SK-N-SH treated with all-trans-retinoic acid at 6 μM for 48 hours (cell line): ENCODE measurements around the gene RELCH.

ENCODE experiments used
- ATAC-seq: fragments of 200-7000 bp; cut with Tn5 transposase; 3 replicates; pipeline ENCODE4 v1.9.1; 2020; ENCODE audit warnings: mild to moderate bottlenecking, moderate library complexity
- ARNTL ChIP-seq: fragments of 450-650 bp; formaldehyde crosslinking; IDR thresholded peaks from 2 replicates; pipeline ENCODE4 v1.5.0; 2020; ENCODE audit warnings: low read depth, mild to moderate bottlenecking, moderate library complexity, borderline replicate concordance
- BACH2 ChIP-seq: fragments of 250-450 bp; sonication (Bioruptor Pico); IDR thresholded peaks from 2 replicates; pipeline ENCODE4 v1.9.0; 2021; ENCODE audit warnings: mild to moderate bottlenecking, borderline replicate concordance
- CSDC2 ChIP-seq: fragments of 250-450 bp; sonication (Bioruptor Pico); IDR thresholded peaks from 2 replicates; pipeline ENCODE4 v1.5.0; 2020; ENCODE audit warnings: mild to moderate bottlenecking, moderate library complexity
- CSRNP3 ChIP-seq: fragments of 250-450 bp; sonication (Bioruptor Pico); IDR thresholded peaks from 2 replicates; pipeline ENCODE4 v1.5.1; 2021; ENCODE audit warnings: mild to moderate bottlenecking, moderate library complexity
- ESRRG ChIP-seq: fragments of 250-450 bp; sonication (Bioruptor Pico); IDR thresholded peaks from 2 replicates; pipeline ENCODE4 v1.6.1; 2021; ENCODE audit warnings: mild to moderate bottlenecking
- GLIS3 ChIP-seq: fragments of 250-450 bp; sonication (Bioruptor Pico); IDR thresholded peaks from 2 replicates; pipeline ENCODE4 v1.5.0; 2020; ENCODE audit warnings: mild to moderate bottlenecking, moderate library complexity
- ISL1 ChIP-seq: fragments of 250-450 bp; sonication (Bioruptor Pico); IDR thresholded peaks from 2 replicates; pipeline ENCODE4 v2.1.2; 2022; ENCODE audit warnings: mild to moderate bottlenecking, moderate library complexity
- OSR1 ChIP-seq: fragments of 250-450 bp; sonication (Bioruptor Pico); IDR thresholded peaks from 2 replicates; pipeline ENCODE4 v1.8.0; 2022; ENCODE audit warnings: moderate library complexity, mild to moderate bottlenecking, inconsistent platforms
- PPARA ChIP-seq: fragments of 250-450 bp; sonication (Bioruptor Pico); IDR thresholded peaks from 2 replicates; pipeline ENCODE4 v1.5.0; 2020; ENCODE audit warnings: mild to moderate bottlenecking, borderline replicate concordance
- RARB ChIP-seq: fragments of 250-450 bp; sonication (Bioruptor Pico); IDR thresholded peaks from 2 replicates; pipeline ENCODE4 v1.8.0; 2021; ENCODE audit warnings: mild to moderate bottlenecking, moderate library complexity
- SNAI2 ChIP-seq: fragments of 250-450 bp; sonication (Bioruptor Pico); IDR thresholded peaks from 2 replicates; pipeline ENCODE4 v1.5.0; 2020; ENCODE audit warnings: mild to moderate bottlenecking, moderate library complexity
- TCF4 ChIP-seq: fragments of 250-450 bp; sonication (Bioruptor Pico); IDR thresholded peaks from 2 replicates; pipeline ENCODE4 v1.8.0; 2021; ENCODE audit warnings: mild to moderate bottlenecking, moderate library complexity, borderline replicate concordance
- TOX ChIP-seq: fragments of 250-450 bp; sonication (Bioruptor Pico); IDR thresholded peaks from 2 replicates; pipeline ENCODE4 v1.8.0; 2021; ENCODE audit warnings: mild to moderate bottlenecking, moderate library complexity, borderline replicate concordance
- ZC3H10 ChIP-seq: fragments of 250-450 bp; sonication (Bioruptor Pico); IDR thresholded peaks from 2 replicates; pipeline ENCODE4 v1.5.1; 2021; ENCODE audit warnings: mild to moderate bottlenecking, moderate library complexity
- ZFP3 ChIP-seq: fragments of 250-450 bp; sonication (Bioruptor Pico); IDR thresholded peaks from 2 replicates; pipeline ENCODE4 v1.5.0; 2020; ENCODE audit warnings: mild to moderate bottlenecking, moderate library complexity
- ZFP30 ChIP-seq: fragments of 450-650 bp; formaldehyde crosslinking; IDR thresholded peaks from 2 replicates; pipeline ENCODE4 v1.5.0; 2022; ENCODE audit warnings: mild to moderate bottlenecking, moderate library complexity
- ZNF565 ChIP-seq: fragments of 450-650 bp; formaldehyde crosslinking; conservative IDR thresholded peaks from 2 replicates; pipeline ENCODE4 v1.5.0; 2020; ENCODE audit warnings: low read depth, mild to moderate bottlenecking, moderate library complexity
- ZNF70 ChIP-seq: fragments of 450-650 bp; formaldehyde crosslinking; IDR thresholded peaks from 2 replicates; pipeline ENCODE4 v1.5.0; 2020; ENCODE audit warnings: mild to moderate bottlenecking, moderate library complexity
- ZNF8 ChIP-seq: fragments of 450-650 bp; formaldehyde crosslinking; IDR thresholded peaks from 2 replicates; pipeline ENCODE4 v1.5.0; 2020; ENCODE audit warnings: mild to moderate bottlenecking, moderate library complexity
- TF ChIP-seq, protein P1 (sequence below): fragments of 250-450 bp; sonication (Bioruptor Pico); IDR thresholded peaks from 2 replicates; pipeline ENCODE4 v1.5.0; 2020; ENCODE audit warnings: mild to moderate bottlenecking, moderate library complexity
- TF ChIP-seq, protein P2 (sequence below): fragments of 250-450 bp; sonication (Bioruptor Pico); IDR thresholded peaks from 2 replicates; pipeline ENCODE4 v1.5.1; 2020; ENCODE audit warnings: low read depth, mild to moderate bottlenecking, moderate library complexity
- TF ChIP-seq, protein P3 (sequence below): fragments of 250-450 bp; sonication (Bioruptor Pico); IDR thresholded peaks from 2 replicates; pipeline ENCODE4 v1.8.0; 2021; ENCODE audit warnings: low read depth, mild to moderate bottlenecking, moderate library complexity, borderline replicate concordance

Gene RELCH

GRCh38 chr18:62279561-62279960 is 92.5 kb downstream of the RELCH start:
- ATAC-seq: no peak
- TF ChIP-seq OSR1: no peak
- TF ChIP-seq SNAI2: no peak
- TF ChIP-seq PPARA: no peak
- TF ChIP-seq, protein P1, sequence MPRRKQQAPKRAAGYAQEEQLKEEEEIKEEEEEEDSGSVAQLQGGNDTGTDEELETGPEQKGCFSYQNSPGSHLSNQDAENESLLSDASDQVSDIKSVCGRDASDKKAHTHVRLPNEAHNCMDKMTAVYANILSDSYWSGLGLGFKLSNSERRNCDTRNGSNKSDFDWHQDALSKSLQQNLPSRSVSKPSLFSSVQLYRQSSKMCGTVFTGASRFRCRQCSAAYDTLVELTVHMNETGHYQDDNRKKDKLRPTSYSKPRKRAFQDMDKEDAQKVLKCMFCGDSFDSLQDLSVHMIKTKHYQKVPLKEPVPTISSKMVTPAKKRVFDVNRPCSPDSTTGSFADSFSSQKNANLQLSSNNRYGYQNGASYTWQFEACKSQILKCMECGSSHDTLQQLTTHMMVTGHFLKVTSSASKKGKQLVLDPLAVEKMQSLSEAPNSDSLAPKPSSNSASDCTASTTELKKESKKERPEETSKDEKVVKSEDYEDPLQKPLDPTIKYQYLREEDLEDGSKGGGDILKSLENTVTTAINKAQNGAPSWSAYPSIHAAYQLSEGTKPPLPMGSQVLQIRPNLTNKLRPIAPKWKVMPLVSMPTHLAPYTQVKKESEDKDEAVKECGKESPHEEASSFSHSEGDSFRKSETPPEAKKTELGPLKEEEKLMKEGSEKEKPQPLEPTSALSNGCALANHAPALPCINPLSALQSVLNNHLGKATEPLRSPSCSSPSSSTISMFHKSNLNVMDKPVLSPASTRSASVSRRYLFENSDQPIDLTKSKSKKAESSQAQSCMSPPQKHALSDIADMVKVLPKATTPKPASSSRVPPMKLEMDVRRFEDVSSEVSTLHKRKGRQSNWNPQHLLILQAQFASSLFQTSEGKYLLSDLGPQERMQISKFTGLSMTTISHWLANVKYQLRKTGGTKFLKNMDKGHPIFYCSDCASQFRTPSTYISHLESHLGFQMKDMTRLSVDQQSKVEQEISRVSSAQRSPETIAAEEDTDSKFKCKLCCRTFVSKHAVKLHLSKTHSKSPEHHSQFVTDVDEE (CRISPR knock-in tag): no peak
- TF ChIP-seq ZNF8 (CRISPR knock-in tag): no peak
- no peak for TF ChIP-seq RARB (CRISPR knock-in tag)
- TF ChIP-seq ZNF70 (CRISPR knock-in tag): no peak
- TF ChIP-seq ESRRG (CRISPR knock-in tag): no peak
- TF ChIP-seq, protein P2, sequence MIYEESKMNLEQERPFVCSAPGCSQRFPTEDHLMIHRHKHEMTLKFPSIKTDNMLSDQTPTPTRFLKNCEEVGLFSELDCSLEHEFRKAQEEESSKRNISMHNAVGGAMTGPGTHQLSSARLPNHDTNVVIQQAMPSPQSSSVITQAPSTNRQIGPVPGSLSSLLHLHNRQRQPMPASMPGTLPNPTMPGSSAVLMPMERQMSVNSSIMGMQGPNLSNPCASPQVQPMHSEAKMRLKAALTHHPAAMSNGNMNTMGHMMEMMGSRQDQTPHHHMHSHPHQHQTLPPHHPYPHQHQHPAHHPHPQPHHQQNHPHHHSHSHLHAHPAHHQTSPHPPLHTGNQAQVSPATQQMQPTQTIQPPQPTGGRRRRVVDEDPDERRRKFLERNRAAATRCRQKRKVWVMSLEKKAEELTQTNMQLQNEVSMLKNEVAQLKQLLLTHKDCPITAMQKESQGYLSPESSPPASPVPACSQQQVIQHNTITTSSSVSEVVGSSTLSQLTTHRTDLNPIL (CRISPR knock-in tag): no peak
- no peak for TF ChIP-seq ZC3H10 (CRISPR knock-in tag)
- no peak for TF ChIP-seq ZFP3 (CRISPR knock-in tag)
- no peak for TF ChIP-seq TCF4 (CRISPR knock-in tag)
- TF ChIP-seq, all 23 proteins: peak for 0

- ATAC-seq: no peak
- TF ChIP-seq, protein P1 (CRISPR knock-in tag): no peak
- TF ChIP-seq SNAI2 (no peak), ZNF70 (CRISPR knock-in tag) (no peak), OSR1 (no peak), GLIS3 (CRISPR knock-in tag) (no peak), ZC3H10 (CRISPR knock-in tag) (no peak), RARB (CRISPR knock-in tag) (no peak), ARNTL (CRISPR knock-in tag) (no peak), TCF4 (CRISPR knock-in tag) (no peak)
- TF ChIP-seq, protein P2 (CRISPR knock-in tag): no peak
Measured at GRCh38 chr18:62280058-62280457, 93.0 kb downstream of the RELCH start.

- TF ChIP-seq, protein P3, sequence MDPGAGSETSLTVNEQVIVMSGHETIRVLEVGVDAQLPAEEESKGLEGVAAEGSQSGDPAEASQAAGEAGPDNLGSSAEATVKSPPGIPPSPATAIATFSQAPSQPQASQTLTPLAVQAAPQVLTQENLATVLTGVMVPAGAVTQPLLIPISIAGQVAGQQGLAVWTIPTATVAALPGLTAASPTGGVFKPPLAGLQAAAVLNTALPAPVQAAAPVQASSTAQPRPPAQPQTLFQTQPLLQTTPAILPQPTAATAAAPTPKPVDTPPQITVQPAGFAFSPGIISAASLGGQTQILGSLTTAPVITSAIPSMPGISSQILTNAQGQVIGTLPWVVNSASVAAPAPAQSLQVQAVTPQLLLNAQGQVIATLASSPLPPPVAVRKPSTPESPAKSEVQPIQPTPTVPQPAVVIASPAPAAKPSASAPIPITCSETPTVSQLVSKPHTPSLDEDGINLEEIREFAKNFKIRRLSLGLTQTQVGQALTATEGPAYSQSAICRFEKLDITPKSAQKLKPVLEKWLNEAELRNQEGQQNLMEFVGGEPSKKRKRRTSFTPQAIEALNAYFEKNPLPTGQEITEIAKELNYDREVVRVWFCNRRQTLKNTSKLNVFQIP (CRISPR knock-in tag): no peak
- TF ChIP-seq ARNTL (CRISPR knock-in tag): no peak
- no peak for TF ChIP-seq ZFP30
- TF ChIP-seq PPARA: no peak
- TF ChIP-seq, protein P2 (CRISPR knock-in tag): no peak
- TF ChIP-seq TOX (CRISPR knock-in tag): no peak
- no peak for TF ChIP-seq ZFP3 (CRISPR knock-in tag)
- TF ChIP-seq ISL1 (CRISPR knock-in tag): no peak
- TF ChIP-seq RARB (CRISPR knock-in tag): no peak
- no peak for TF ChIP-seq ZC3H10 (CRISPR knock-in tag)
- no peak for TF ChIP-seq SNAI2
- no peak for TF ChIP-seq ZNF565 (CRISPR knock-in tag)
- no peak for TF ChIP-seq ESRRG (CRISPR knock-in tag)
- TF ChIP-seq OSR1: no peak
- no peak for TF ChIP-seq ZNF8 (CRISPR knock-in tag)
- no peak for TF ChIP-seq CSRNP3
- TF ChIP-seq CSDC2 (CRISPR knock-in tag): no peak
- TF ChIP-seq BACH2: no peak
- TF ChIP-seq, all 23 proteins: peak for 0
- no peak for ATAC-seq
Measured at GRCh38 chr18:62280786-62281185, 93.7 kb downstream of the RELCH start.
